ENCODE measurements around the gene ATP2A2.

DNA sequence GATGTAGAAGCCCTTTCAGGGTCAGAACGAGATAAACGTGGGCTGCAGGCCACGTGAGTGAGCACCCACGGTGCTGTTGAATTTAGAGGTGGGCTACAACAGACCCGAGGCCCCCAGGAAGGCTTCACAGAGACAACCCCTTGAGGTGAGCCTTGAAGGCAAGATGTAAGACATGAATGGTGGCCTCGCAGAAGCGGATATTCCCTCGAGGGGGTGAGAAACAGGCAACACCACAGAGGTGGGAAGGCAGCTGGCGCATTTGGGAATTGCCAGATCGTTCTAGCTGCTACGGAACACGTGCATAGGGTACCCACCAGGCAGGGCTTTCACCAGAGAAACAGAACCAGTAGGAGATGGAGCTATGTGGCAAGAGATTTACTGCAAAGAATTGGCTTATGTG lies 22.6 kb upstream of the ATP2A2 start:
- TF ChIP-seq, protein P1, sequence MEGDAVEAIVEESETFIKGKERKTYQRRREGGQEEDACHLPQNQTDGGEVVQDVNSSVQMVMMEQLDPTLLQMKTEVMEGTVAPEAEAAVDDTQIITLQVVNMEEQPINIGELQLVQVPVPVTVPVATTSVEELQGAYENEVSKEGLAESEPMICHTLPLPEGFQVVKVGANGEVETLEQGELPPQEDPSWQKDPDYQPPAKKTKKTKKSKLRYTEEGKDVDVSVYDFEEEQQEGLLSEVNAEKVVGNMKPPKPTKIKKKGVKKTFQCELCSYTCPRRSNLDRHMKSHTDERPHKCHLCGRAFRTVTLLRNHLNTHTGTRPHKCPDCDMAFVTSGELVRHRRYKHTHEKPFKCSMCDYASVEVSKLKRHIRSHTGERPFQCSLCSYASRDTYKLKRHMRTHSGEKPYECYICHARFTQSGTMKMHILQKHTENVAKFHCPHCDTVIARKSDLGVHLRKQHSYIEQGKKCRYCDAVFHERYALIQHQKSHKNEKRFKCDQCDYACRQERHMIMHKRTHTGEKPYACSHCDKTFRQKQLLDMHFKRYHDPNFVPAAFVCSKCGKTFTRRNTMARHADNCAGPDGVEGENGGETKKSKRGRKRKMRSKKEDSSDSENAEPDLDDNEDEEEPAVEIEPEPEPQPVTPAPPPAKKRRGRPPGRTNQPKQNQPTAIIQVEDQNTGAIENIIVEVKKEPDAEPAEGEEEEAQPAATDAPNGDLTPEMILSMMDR (IDR thresholded peaks at IDR 0.05), result no peak
- no peak for TF ChIP-seq POLR2AphosphoS5 (IDR thresholded peaks at IDR 0.05)
